ENCODE measurements around the gene PTPRCAP. TPM values are rescaled to one million over a fixed set of nuclear protein-coding genes. Genes with fewer than 3 reads are reported as not detected.

The PTPRCAP gene
- total and polyA plus RNA-seq, 5 experiments from 2014 or later = 212 to 717 (median 647) TPM

DNA sequence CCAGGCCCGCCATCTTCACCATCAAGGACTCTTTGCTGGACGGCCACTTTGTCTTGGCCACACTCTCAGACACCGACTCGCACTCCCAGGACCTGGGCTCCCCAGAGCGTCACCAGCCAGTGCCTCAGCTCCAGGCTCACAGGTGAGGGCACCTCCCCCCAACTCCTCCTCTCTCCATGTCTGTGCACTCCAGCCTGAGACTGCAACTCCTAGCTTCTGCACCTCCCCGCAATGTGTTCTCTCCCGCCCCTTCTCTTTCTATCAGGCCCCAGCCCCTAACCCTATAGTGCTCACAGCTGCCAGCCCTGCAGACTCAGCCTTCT, 41.3 kb downstream of the PTPRCAP start:
- ATAC-seq (no peak), DNase-seq (no peak)
- Mint-ChIP-seq H3K4me3 (peak overlapping the region in 5 of 10 donors; percentile 23 to 76 (median 43)), H3K9me3 (no peaks in the 10 kb centered on the region), H3K27me3 (no peaks in the 10 kb centered on the region), H3K27ac (peak overlapping the region in 8 of 10 donors; percentile 69 to 96 (median 90)), H3K36me3 (peaks cover 0 to 34% (median 3%) of the 10 kb centered on the region in 3 donors), H3K4me1 (peaks cover 22 to 66% (median 61%) of the 10 kb centered on the region in 4 donors)
- POLR2A ChIA-PET = interaction anchor here (1.0 to 25.5 kb wide), 8 partner anchors 7 to 72 kb away, joined by 3 to 2390 read pairs (median 12); partner anchors contain the start of genes CARNS1, POLD4, PPP1CA and PTPRCAP

DNA sequence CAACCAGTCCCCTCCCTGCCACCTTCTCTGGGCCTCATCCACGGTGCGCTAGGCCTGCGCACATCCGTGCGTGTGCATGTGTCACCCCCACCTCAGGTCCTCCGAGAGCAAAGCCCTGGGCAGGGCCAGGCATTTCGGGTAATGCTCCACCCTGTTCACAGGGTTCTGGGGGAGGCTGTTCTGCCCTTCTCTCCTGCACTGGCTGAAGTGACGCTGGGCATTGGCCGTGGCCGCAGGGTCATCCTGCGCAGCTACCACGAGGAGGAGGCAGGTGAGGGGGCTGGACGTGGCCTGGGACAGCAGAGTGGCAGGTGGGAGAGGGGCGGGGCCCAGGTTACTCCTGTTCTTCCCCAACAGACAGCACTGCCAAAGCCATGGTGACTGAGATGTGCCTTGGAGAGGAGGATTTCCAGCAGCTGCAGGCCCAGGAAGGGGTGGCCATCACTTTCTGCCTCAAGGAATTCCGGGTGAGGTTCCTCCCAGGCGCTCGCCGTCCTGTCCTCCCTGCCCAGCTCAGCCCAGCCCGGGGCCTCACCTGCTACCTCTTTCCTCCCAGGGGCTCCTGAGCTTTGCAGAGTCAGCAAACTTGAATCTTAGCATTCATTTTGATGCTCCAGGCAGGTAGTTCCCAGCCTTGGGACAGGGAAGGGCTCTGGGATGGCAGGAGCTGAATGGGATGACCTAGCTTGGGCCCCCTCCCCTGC, 41.8 kb downstream of the PTPRCAP start:
- ATAC-seq (no peak), DNase-seq (no peak)
- Mint-ChIP-seq H3K27me3 (no peaks in the 10 kb centered on the region), H3K4me3 (peak overlapping the region in 3 of 10 donors; percentile 39 to 76 (median 45)), H3K9me3 (no peaks in the 10 kb centered on the region), H3K4me1 (peaks cover 25 to 68% (median 64%) of the 10 kb centered on the region in 4 donors), H3K27ac (peak overlapping the region in 5 of 10 donors; percentile 69 to 96 (median 80)), H3K36me3 (peaks cover 0 to 34% (median 3%) of the 10 kb centered on the region in 3 donors)
- POLR2A ChIA-PET = interaction anchor here (1.1 to 25.5 kb wide), 8 partner anchors 7 to 87 kb away, joined by 3 to 2390 read pairs (median 12); partner anchors contain the start of genes AIP, CARNS1, PPP1CA and PTPRCAP

DNA sequence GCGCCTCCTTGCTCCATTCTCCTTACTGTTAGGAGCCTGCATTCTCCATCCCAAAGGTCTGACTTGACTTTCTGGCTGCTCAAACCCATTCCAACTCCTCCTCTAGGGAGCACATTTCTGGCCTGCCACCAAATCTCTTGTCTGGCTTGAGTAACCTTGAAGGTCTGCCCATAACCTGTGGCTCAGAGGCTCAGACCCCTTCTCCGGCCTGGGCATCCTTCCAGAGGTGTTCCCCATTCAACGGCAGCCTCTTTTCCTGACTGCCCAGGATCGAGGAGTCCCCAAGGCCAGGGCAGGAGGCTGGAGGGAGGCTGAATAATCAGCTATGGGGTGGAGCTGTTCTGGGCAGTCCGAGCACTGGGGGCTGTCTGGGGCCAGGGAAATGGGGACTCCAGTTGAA, 43.5 kb downstream of the PTPRCAP start:
- no peak for DNase-seq
- H3K4me3 Mint-ChIP-seq = peak overlapping the region; percentile 25 to 83 (median 75)
- peak overlapping the region in 6 of 10 donors; percentile 22 to 72 (median 56) for H3K27ac Mint-ChIP-seq
- POLR2A ChIA-PET = interaction anchor here (1.1 to 25.5 kb wide), 5 partner anchors 9 to 75 kb away, joined by 3 to 2390 read pairs (median 33); partner anchors contain the start of genes CARNS1, POLD4, PPP1CA and PTPRCAP
- peaks cover 33 to 65% (median 61%) of the 10 kb centered on the region in 4 donors for H3K4me1 Mint-ChIP-seq
- peaks cover 0 to 23% (median 1%) of the 10 kb centered on the region in 3 donors for H3K36me3 Mint-ChIP-seq
- ATAC-seq = no peak
- no peaks in the 10 kb centered on the region for H3K9me3 Mint-ChIP-seq
- no peaks in the 10 kb centered on the region for H3K27me3 Mint-ChIP-seq

DNA sequence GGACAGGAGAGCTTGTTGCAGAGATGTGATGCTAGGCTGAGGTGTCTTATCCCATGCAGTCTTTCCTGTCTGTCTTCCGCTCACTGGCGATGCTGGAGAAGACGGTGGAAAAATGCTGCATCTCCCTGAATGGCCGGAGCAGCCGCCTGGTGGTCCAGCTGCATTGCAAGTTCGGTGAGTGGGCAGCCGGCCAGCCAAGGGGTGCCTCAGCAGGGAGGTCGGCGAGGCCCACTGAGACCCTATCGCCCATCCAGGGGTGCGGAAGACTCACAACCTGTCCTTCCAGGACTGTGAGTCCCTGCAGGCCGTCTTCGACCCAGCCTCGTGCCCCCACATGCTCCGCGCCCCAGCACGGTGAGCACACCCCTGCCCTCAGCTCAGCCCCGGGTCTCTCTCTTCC, 44.0 kb downstream of the PTPRCAP start:
- Mint-ChIP-seq H3K36me3 (peaks cover 0 to 20% (median 1%) of the 10 kb centered on the region in 3 donors), H3K4me3 (peak overlapping the region in 9 of 10 donors; percentile 60 to 90 (median 83)), H3K27me3 (no peaks in the 10 kb centered on the region), H3K4me1 (peaks cover 34 to 66% (median 59%) of the 10 kb centered on the region in 4 donors), H3K27ac (peak overlapping the region in 1 of 10 donors; percentile 55), H3K9me3 (no peaks in the 10 kb centered on the region)
- POLR2A ChIA-PET = interaction anchor here (0.7 to 25.5 kb wide), 7 partner anchors 9 to 834 kb away, joined by 3 to 2390 read pairs (median 28); partner anchors contain the start of genes AIP, CARNS1, PPP1CA and PTPRCAP
- ATAC-seq (no peak), DNase-seq (no peak)

DNA sequence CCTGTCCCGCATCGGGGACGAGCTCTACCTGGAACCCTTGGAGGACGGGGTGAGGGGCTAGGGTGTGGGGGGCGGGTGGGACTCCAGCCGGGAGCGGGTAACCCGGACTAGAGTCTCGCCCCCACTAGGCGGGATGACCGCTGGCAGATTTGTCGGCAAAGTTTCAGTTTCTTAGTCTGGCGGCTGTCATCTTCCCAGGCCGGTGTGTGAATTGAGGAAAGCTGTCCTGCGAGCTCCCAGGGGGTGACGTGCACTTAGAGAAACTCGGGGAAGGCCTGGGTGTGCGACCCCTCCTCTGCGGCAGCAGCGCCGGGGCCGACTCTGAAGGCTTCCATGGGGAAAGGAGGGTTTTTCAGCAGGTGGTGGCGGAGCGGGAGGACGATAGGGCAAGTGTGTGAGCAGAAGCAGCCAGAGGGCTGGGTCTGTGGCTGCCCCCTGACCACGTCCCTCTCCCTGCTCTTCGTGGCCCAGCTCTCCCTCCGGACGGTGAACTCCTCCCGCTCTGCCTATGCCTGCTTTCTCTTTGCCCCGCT, 45.2 kb downstream of the PTPRCAP start:
- peaks cover 0 to 8% (median 0%) of the 10 kb centered on the region in 3 donors for H3K36me3 Mint-ChIP-seq
- DNase-seq (no peak), ATAC-seq (no peak)
- peaks cover 34 to 54% (median 49%) of the 10 kb centered on the region in 4 donors for H3K4me1 Mint-ChIP-seq
- H3K27me3 Mint-ChIP-seq = no peaks in the 10 kb centered on the region
- POLR2A ChIA-PET = interaction anchor here (0.9 to 25.5 kb wide), 19 partner anchors 10 to 152 kb away, joined by 3 to 2390 read pairs (median 7); partner anchors contain the start of genes AIP, CARNS1, CDK2AP2 and CLCF1
- H3K27ac Mint-ChIP-seq = peak overlapping the region; percentile 39 to 93 (median 80)
- no peaks in the 10 kb centered on the region for H3K9me3 Mint-ChIP-seq
- H3K4me3 Mint-ChIP-seq = peak overlapping the region; percentile 81 to 90 (median 87)

DNA sequence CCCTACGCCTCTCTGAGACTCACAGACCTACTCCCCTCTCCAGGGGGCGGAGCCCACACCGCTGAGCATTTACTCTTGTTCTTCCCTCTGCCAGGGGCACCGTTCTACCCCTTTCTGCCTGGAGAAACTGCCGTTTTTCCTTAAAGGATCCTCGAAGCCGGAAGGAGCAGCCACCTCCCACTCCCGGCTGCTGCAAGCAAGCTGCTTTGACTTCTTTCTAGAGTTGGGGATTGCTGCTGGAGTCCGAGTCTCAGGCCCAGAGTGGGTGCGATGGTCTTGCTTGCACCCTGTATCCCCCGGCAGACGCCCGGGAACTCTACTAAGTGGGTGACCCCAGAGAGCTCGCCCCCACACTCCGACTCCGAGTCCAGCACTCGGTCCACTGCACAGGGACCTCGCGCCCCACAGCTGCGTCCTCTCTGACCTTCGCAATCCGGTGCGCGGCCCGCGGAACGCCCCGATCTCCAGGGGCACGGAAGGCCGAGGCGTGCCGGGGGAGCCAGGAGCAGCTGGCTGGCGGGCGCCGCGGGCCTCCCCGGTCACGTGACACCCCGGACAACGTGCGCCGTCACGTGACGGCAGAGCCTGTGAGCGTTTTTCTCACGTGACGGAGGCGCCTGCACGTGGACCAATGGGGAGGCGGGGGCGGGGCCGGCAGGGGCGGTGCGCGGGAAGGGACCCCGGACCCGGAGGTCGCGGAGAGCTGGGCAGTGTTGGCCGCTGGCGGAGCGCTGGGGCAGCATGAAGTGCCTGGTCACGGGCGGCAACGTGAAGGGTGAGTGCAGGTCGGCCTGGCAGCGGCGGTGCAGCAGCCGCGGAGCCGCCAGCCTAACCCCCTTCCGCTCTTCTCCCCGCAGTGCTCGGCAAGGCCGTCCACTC, 45.9 kb downstream of the PTPRCAP start, which contains the start of gene RAD9A:
Gene RAD9A (plus strand): TSS at position 683 of the 879 bp plus-strand sequence. CDS start 59 bp downstream, at position 742.
- peak within 1 kb of the TSS; percentile 68 to 93 (median 88) for H3K27ac Mint-ChIP-seq
- POLR2A ChIA-PET = interaction anchor here (0.9 to 25.5 kb wide), 20 partner anchors 9 to 152 kb away, joined by 3 to 2390 read pairs (median 7); partner anchors contain the start of genes AIP, CARNS1, CDK2AP2 and CLCF1

DNA sequence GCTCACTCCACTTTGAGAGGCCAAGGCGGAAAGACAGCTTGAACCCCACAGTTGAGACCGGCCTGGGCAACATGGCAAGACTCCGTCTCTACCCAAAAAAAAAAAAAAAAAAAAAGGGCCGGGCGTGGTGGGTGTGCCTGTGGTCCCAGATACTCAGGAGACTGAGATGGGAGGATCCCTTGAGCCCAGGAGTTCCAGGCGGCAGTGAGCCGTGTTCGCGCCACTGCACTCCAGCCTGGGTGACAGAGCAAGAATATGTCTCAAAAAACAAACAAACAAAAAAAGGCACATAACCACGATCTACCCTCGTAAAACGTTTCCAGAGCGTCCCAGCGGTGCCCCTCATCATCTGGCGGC, 46.6 kb downstream of the PTPRCAP start:
- H3K27me3 Mint-ChIP-seq = no peaks in the 10 kb centered on the region
- H3K4me3 Mint-ChIP-seq = peak overlapping the region; percentile 81 to 90 (median 87)
- ATAC-seq = no peak
- peaks cover 0 to 4% (median 0%) of the 10 kb centered on the region in 3 donors for H3K36me3 Mint-ChIP-seq
- H3K27ac Mint-ChIP-seq = peak overlapping the region; percentile 68 to 93 (median 88)
- POLR2A ChIA-PET = interaction anchor here (1.3 to 25.5 kb wide), 14 partner anchors 12 to 151 kb away, joined by 3 to 2390 read pairs (median 11); partner anchors contain the start of genes AIP, CARNS1, CDK2AP2 and CLCF1
- H3K4me1 Mint-ChIP-seq = peaks cover 27 to 41% (median 38%) of the 10 kb centered on the region in 4 donors
- DNase-seq = no peak
- no peaks in the 10 kb centered on the region for H3K9me3 Mint-ChIP-seq

More for the DNA sequence above, 45.9 kb downstream of the PTPRCAP start, which contains the start of gene RAD9A:
- Mint-ChIP-seq H3K27me3 (no peaks in the 10 kb centered on the region), H3K4me3 (peak within 1 kb of the TSS; percentile 81 to 90 (median 87)), H3K9me3 (no peaks in the 10 kb centered on the region), H3K36me3 (peaks cover 0 to 4% (median 0%) of the 10 kb centered on the region in 3 donors), H3K4me1 (peaks cover 30 to 47% (median 43%) of the 10 kb centered on the region in 4 donors)
- ATAC-seq (peak; percentile 81 to 84), DNase-seq (peak; percentile 85 to 95 (median 90))

DNA sequence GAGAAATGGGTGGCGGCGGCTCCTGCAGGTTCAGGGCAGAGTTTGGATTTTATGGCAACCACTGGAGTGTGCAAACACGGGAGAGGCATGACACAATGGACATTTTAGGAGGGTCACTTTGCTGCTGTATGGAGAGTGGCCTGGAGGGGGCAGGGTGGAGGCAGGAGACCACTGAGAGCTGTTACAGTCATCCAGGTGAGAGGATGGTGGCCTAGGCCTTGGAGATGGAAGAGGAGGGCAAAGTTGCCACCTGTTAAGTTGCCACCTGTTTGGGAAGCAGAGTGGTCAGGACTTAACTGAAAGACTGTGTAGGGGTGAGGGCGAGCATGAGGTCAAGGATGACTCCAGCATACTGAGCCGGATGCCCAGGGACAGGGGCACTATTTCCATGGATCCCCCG, 48.0 kb downstream of the PTPRCAP start:
- peak in 7 of 10 donors; percentile 34 to 81 (median 55) for DNase-seq
- POLR2A ChIA-PET = interaction anchor here (1.0 to 25.5 kb wide), 5 partner anchors 13 to 95 kb away, joined by 4 to 2390 read pairs (median 139); partner anchors contain the start of genes AIP, CARNS1, POLD4 and PPP1CA
- Mint-ChIP-seq H3K4me1 (peaks cover 27 to 41% (median 37%) of the 10 kb centered on the region in 4 donors), H3K36me3 (peaks cover 0 to 4% (median 0%) of the 10 kb centered on the region in 3 donors), H3K4me3 (peak overlapping the region; percentile 57 to 86 (median 74)), H3K27ac (peak overlapping the region; percentile 4 to 93 (median 59)), H3K27me3 (no peaks in the 10 kb centered on the region), H3K9me3 (no peaks in the 10 kb centered on the region)
- ATAC-seq = peak; percentile 21 to 34

DNA sequence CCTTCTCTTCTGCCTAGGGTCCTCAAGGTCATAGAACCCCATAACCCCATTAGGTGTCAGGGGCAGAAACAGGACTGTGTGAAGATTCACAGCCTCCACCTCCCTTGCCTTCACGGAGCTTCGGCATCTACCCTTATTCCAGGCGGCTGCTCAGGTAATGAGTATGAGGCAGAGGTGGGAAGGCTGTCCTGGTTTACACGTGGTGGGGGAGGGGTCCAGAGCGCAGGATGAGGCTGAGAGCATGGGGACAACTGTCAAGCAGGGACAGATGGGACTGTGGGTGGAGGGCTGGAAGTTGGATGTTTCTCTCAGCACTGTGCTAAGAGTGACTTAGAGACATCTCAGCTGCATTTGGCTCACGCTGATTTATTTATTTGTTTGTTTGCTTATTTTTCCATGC, 50.0 kb downstream of the PTPRCAP start:
- Mint-ChIP-seq H3K36me3 (no peaks in the 10 kb centered on the region), H3K9me3 (no peaks in the 10 kb centered on the region), H3K27me3 (peaks cover 0 to under 1% (median 0%) of the 10 kb centered on the region in 5 donors), H3K4me1 (peaks cover 20 to 30% (median 26%) of the 10 kb centered on the region in 4 donors), H3K4me3 (no peak overlapping the region), H3K27ac (peak overlapping the region in 4 of 10 donors; percentile 8 to 73 (median 42))
- DNase-seq (no peak), ATAC-seq (no peak)
- POLR2A ChIA-PET = interaction anchor here (0.7 to 25.5 kb wide), 7 partner anchors 9 to 968 kb away, joined by 3 to 2390 read pairs (median 4); partner anchors contain the start of genes CARNS1, GSTP1, POLD4 and PTPRCAP

DNA sequence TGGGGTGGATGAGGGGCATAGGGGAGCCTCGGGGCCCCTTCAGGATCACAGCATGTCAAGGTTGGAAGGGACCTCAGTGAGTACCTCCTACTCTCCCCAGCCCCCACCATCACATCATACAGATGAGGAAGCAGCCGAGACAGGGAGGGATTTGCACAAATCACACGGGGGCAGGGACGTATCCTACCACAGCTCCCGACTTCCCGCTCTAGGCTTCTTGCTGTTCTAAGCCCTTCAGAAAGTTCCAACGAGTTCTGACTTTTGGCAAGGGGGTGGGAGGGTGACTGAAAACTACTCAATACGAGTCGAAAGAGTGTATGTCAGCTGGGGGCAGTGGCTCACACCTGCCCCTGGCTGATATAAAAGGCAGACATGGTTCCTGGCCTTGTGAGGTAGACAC, 50.4 kb downstream of the PTPRCAP start:
- no peak overlapping the region for H3K4me3 Mint-ChIP-seq
- ATAC-seq = no peak
- H3K4me1 Mint-ChIP-seq = peaks cover 20 to 29% (median 26%) of the 10 kb centered on the region in 4 donors
- no peaks in the 10 kb centered on the region for H3K9me3 Mint-ChIP-seq
- peaks cover 0 to 2% (median 0%) of the 10 kb centered on the region in 5 donors for H3K27me3 Mint-ChIP-seq
- H3K27ac Mint-ChIP-seq = peak overlapping the region in 2 of 10 donors; percentile 32 to 54
- no peak for DNase-seq
- H3K36me3 Mint-ChIP-seq = no peaks in the 10 kb centered on the region
- POLR2A ChIA-PET = interaction anchor here (0.6 to 25.5 kb wide), 13 partner anchors 9 to 269 kb away, joined by 3 to 2390 read pairs (median 4); partner anchors contain the start of genes CARNS1, CLCF1, GSTP1 and POLD4
